Brain microvascular endothelial cell (primary cell): ENCODE measurements around the gene ARMC6.

Experiments
- DNase-seq: peaks from one replicate; pipeline ENCODE4 v3.0.0-alpha.2; 2020
- H3K27ac ChIP-seq: fragments of 250-450 bp; sonication (Bioruptor Pico); 2 replicates; pipeline ENCODE4 v1.5.1; 2020; ENCODE audit warnings: mild to moderate bottlenecking, moderate library complexity
- H3K27me3 ChIP-seq: fragments of 250-450 bp; sonication (Bioruptor Pico); replicated peaks from 2 replicates; pipeline ENCODE4 v1.5.1; 2020; ENCODE audit warnings: mild to moderate bottlenecking
- H3K36me3 ChIP-seq: fragments of 250-450 bp; sonication (Bioruptor Pico); replicated peaks from 2 replicates; pipeline ENCODE4 v1.5.1; 2020; ENCODE audit warnings: mild to moderate bottlenecking
- H3K4me3 ChIP-seq: 2 replicates; pipeline ENCODE4 v1.5.1; 2011; ENCODE audit warnings: low read depth, mild to moderate bottlenecking, control low read depth, low read length, moderate library complexity
- CTCF ChIP-seq: IDR thresholded peaks from 2 replicates; pipeline ENCODE4 v1.5.1; 2011; ENCODE audit warnings: low read depth, mild to moderate bottlenecking, moderate library complexity, low read length, control low read depth, inconsistent platforms; ENCODE audit errors: missing control alignments
- in situ Hi-C: cut with HindIII; loops from 2 replicates; pipeline ENCODE4 v1.10.0; 2017; ENCODE audit warnings: low sequenced_read_pairs, low pct_ligation_motif_present

The ARMC6 gene

GRCh38 chr19:18996351-18996750 lies 37.1 kb upstream of the ARMC6 start:
- Histone ChIP-seq H3K27me3 (no peaks in the 10 kb centered on the region), H3K4me3 (no peak overlapping the region), H3K36me3 (peaks cover 63% of the 10 kb centered on the region), H3K27ac (no peak overlapping the region)
- in situ Hi-C loops, result no loop called here
- no peak for TF ChIP-seq CTCF
- no peak for DNase-seq

GRCh38 chr19:18996796-18997394 lies 36.5 kb upstream of the ARMC6 start:
- no peak for TF ChIP-seq CTCF
- Histone ChIP-seq H3K27me3 (no peaks in the 10 kb centered on the region), H3K36me3 (peaks cover 63% of the 10 kb centered on the region), H3K4me3 (no peak overlapping the region), H3K27ac (no peak overlapping the region)
- no peak for DNase-seq
- in situ Hi-C loops, result no loop called here

DNA sequence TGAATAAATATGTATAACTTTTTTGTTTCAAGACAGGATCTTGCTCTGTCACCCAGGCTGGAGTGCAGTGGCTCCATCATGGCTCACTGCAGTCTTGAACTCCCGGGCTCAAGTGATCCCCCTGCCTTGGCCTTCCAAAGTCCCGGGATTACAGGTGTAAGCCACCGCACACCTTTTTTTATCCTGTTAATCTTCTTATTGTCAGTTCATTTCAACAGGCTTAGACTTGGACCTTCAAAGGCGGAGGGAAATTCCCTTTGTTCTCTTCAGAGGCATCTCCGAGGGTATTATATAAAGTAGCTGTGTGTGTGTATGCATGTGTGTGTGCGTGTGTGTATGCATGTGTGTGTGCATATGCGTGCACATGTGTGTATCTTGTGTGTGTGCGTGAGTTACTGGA lies 35.1 kb upstream of the ARMC6 start:
- H3K4me3 ChIP-seq, result no peak overlapping the region
- H3K27ac ChIP-seq, result no peak overlapping the region
- no peaks in the 10 kb centered on the region for H3K27me3 ChIP-seq
- peaks cover 63% of the 10 kb centered on the region for H3K36me3 ChIP-seq
- TF ChIP-seq CTCF, result no peak
- in situ Hi-C loops, result no loop called here
- DNase-seq, result no peak

GRCh38 chr19:18999016-18999758 lies 34.2 kb upstream of the ARMC6 start:
- in situ Hi-C loops, result no loop called here
- H3K4me3 ChIP-seq, result no peak overlapping the region
- no peak for DNase-seq
- H3K27ac ChIP-seq, result no peak overlapping the region
- peaks cover 61% of the 10 kb centered on the region for H3K36me3 ChIP-seq
- no peaks in the 10 kb centered on the region for H3K27me3 ChIP-seq
- no peak for TF ChIP-seq CTCF

- peak; percentile 54 for TF ChIP-seq CTCF
- in situ Hi-C loops, result no loop called here
- no peak overlapping the region for H3K4me3 ChIP-seq
- H3K27me3 ChIP-seq, result no peaks in the 10 kb centered on the region
- H3K27ac ChIP-seq, result no peak overlapping the region
- peaks cover 64% of the 10 kb centered on the region for H3K36me3 ChIP-seq
- DNase-seq, result no peak
Observed at GRCh38 chr19:18999896-19000620, 33.3 kb upstream of the ARMC6 start.
